Stimulated activated CD4-positive, alpha-beta T cell treated with anti-CD3 and anti-CD28 coated beads, Interleukin-4, amount 100 ng/mL, for 4 hours (primary cell): ENCODE data around the gene HYAL1.
"Not testable (repeated sequence)": the region's sequence is repeated elsewhere in the genome, so short reads cannot be mapped to it uniquely, and the experiment has no call there.

Experiments
- DNase-seq, 2 experiments: peaks; one replicate each; pipeline ENCODE4 v3.0.0-alpha.2; 2020

Gene HYAL1

DNA sequence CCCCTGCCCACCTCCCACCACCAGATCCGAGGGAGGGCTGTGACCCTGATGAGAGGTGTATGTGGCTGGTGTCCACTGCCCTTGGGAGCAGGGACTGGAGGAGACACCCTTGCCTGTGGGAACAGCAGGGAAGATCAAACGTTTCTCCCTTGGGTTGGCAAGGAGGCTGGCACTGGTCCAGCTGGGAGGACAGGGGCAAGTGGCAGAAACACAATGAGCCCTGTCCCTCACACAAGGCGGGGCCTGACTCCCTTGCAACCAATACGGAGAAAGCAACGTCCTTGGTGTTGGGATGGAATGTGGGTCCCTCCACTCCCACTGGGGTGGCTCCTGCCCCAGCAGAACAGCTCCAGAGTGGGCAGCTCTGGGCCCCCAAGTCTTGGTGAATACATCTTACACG, 13.9 kb upstream of the HYAL1 start:
- DNase-seq: no peak

DNA sequence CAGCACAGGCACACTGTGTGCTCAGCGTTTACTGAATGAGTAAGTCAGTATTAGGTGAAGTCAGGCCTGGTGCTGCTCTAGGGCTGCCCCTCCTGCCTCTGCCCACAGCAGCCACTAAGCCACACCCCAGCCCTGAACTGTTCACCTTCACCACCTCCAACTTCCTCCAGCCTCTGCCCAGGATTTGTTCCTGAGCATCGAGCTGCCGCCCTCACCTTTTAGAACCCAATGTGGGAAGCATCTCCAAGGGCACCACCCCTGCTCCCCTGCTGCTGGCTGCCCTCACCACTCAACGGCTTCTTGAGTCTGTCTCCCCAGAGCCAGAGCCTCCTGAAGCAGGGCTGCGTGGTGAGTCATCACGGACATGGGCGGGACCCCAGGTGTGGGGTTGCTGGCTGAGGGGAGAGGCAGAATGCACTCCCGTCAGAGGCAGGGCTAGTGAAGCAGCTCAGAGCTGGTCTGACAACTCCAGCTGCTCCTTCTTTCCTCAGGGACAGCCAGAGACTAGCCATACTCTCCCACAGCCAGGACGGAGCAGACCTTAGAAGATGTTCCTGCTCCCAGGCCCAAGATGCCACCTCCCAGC, 13.4 kb upstream of the HYAL1 start:
- peak; percentile 42 to 64 for DNase-seq

DNA sequence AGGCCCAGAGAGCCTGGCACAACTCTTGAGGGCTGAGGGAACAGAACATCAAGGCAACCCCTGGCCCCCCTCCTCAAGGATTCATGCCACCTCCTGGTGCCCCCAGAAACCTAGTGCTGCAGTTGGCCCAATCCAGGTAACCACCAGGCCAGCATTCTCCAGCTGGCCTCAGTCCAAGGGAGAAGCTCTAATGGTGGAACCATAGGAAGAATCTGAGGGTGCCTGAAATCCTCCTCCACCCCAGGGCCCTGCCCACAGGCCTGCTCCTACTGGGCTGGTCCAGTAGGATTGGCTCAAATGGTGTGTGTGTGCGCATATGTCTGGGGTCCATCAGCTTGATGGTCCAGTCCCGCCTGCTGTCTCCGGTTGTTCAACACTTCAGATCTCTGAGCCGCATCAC, 11.4 kb upstream of the HYAL1 start:
- no peak for DNase-seq

DNA sequence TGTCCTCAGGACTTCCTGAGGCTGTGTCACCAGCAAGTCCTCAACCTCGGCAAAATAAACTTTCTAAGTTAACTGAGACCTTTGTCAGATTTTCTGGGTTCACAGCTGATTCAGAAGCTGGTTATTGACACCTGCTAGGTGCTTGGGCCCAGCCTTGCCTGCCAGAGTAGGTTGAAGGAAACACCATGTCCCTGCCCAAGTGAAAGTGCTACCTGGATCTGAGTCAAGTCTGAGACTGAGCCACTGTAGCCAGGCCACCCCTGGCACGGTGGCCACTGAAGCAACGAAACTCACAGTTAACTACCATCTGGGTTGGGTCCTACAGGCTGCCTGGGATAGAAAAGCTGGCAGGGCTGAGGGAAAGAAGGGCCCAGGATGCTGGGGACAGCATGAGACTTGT, 11.0 kb upstream of the HYAL1 start:
- no peak for DNase-seq

DNA sequence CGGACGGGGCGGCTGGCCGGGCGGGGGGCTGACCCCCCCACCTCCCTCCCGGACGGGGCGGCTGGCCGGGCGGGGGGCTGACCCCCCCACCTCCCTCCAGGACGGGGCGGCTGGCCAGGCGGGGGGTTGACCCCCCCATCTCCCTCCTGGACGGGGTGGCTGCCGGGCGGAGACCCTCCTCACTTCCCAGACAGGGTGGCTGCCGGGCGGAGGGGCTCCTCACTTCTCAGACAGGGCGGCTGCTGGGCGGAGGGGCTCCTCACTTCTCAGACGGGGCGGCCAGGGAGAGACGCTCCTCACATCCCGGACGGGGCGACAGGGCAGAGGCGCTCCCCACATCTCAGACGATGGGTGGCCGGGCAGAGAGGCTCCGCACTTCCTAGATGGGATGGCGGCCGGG, 8.7 kb upstream of the HYAL1 start:
- DNase-seq: not testable (repeated sequence)

DNA sequence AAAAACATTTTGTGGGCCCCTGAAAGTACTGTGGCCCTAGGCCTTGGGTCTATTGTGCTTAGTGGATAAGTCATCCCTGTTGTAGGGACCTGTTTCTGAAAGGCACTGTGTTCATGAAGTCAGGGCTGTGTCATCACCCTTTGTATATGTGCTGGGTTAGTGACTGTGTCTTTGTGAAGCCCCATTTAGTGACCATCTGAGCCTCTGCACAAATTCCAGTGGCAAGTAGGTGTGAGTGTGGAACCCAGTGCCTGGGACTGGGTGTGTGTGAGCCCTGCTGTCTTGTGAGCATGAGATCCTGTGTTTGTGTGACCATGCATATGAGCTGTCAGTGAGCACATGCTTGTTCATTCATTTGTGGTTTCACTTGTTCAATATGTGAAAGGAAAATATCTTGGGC, 1.2 kb upstream of the HYAL1 start:
- DNase-seq: no peak

DNA sequence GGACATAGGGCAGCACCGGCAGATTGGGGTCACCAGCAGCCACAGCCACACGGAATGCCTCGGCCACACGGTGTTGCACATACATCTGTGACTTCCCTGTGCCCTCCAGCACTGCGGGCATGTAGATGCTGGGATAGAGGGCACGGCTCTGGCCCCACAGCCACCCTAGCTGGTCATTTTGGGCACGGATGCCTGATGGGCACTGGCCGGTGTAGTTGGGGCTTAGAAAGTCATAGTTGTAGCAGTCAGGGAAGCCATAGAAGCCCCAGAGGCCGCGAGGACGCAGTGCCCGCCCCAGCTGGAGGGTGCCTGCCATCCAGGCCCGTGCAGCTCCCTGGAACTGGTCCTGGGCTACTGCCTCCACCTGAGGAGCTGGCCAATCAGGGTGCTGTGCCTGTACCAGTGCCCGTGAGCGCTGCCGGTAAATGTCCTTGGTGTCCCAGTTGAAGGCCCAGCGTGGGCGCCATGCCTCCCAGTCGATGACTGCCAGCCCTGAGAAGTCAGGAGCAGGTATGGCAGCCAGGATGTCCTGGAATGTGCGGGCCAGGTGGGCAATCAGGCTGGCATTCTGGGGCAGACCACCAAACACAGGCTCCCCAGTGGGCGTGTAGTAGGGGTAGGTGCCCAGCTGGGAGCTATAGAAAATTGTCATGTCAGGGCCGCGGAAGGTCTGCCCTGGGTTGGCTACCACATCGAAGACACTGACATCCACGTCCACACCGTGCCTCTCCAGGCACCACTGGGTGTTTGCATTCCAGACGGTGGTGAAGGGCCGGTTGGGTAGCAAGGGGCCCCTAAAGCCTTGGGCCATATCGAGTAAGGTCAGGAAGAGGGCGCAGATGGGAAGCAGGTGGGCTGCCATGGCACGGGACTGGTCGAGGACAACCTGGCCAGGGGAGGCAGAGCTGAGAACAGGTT, 1.0 kb downstream of the HYAL1 start:
- no peak for DNase-seq

DNA sequence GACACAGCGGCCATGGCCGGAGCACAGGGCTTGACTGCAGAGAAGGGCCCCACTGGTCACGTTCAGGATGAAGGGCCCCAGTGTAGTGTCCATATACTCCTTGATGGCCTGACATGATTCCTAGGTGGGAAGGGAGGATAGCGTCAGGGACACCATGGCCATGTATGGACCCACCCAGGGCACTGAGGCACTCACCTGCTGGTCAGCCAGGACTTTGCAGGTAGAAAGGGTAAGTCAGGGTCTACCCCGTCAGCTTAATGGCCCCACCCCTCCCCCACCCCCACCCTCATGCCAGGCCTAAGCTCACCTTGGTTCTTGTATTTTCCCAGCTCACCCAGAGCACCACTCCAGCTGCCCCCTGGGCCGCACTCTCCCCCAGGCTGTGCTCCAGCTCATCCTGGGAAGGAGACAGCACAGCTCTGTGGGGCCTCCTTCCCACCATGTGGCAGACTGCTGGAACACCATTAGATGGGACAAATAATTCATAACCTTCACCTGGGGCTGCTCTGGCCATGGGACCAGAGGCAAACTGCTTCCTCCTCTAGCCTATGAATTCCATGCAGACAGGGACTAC, 2.6 kb downstream of the HYAL1 start:
- no peak for DNase-seq

DNA sequence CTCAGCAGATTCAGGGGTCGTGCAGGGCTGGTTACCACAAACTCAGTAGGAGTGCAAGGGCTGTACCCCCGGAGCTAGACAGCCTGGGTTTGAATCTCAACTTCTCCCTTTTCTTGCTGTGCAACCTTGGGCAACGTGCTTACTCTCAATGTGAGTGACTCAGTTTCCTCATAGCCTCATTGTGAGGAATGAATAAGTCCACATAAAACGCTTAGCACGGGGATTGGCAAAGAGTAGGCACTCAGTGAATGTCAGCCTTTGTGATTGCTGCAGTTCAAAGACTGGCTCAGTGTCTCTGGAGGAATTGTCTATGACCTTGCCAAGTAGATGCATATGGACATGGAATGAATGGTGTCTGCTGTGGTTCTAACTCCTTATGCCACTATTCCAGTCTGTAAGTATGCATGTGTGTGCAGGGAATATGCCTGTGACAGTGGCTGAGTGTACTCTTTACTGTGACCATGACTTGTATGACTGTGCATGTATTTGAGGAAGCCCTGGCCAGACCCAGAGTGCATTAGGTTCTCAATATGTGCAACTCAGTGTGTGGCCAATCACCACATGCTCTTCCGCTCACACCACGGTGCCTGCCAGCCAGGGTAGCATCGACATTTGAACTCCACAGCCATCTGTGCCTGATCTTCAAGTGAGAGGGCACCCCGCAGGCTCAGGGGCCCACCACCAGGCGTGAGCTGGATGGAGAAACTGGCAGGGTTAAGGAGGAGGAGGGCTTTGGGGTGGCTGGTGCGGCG, 3.3 kb downstream of the HYAL1 start:
- DNase-seq: no peak

DNA sequence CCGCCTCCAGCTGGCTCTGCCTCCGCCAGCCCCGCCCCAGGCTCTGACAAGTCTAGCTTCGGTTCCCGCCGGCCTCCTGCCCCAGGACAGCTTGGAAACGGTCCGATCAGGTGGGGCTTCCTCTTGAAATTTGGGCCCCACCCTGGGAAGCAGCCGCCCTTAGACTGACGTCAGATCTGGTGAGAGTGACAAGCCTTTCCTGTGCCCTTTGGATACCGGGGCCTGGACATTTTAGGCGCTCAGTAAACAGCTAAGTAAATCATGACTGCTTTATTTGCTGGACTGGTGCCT, 3.8 kb downstream of the HYAL1 start:
- DNase-seq: no peak

DNA sequence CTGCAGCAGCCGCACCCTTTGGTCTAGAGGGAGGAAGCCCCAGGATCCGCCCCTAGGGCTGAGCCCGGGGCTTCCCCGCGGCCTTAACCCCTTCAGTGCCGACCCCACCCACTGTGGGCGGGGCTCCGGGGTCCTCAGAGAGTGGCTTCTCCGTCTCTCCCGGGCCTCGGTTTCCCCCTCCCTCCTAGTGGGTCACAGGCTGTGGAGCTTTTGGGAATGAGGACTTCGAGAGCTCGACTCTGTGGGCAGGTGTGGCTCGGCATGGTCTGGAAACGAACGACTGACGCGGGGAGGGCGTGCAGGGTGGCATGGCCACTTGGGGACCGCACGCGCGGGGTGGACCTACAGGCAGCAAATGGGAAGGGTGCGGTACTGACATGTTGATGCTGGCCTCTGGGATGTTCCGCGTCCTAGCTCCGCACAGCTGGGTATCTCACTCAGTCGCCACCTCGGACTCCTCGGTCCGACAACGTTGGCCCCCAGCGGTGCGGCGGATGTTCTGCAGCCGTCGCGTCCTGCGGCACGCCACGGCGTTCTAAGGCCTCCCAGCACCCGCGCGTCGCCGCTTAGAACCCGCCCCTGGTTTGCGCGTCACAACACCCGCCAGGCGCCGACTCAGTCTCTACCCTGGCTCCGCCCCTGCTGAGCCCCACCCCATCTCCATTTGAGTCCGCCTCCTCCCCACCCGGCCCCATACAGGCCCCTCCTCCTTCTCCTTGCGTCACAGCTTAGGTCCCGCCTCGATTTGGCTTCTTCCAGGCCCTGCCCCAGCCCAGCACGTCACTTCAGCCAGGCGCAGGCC, 4.3 kb downstream of the HYAL1 start, which contains the start of the genes HYAL3 and NAA80:
Gene HYAL3, minus strand, starts transcription at position 570 of the 802 bp plus-strand sequence. CDS start 3,803 bp downstream, outside the sequence.
Gene NAA80, minus strand, starts transcription at position 570 of the 802 bp plus-strand sequence. CDS start 1,942 bp downstream, outside the sequence.
- DNase-seq: peak; percentile 97 to 99

DNA sequence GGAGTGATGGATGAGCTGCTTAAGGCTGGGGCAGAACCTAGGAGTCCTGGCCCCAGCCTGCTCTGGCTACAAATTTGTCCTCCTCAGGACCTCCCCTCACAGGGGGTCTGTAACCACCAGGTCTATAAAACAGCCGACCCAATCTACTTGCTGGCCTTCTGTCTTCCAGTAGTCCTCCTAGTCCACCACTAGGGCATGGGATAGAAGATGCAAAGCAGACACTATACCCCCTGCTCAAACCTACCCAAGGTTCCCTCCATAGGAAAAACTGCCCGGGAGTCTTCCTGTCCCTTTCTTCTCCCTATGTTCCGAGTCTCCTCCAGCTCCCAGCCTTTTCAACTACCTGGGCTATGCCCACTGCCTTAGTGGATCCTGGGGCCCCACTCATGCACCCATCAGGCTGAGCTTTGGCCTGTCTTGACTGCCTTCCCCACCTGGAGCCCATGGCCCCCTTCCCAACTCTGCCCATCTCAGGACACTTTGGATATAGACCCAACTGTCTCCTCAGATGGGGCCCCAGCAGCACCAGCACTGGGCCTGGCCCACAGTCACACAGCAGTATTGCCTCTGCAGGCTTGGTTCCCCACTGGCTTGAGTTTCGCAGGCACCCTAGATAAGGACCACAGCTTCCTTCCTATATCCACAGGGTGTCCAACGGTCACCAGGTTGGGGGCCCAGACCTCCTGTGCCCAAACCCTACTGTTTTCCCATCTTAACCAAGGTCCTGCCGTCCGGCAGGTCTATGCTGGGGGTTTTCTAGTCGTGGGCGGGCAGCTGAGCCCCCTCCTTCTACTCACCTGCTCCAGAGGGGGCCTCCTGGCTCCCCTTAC, 5.3 kb downstream of the HYAL1 start:
- DNase-seq: no peak

DNA sequence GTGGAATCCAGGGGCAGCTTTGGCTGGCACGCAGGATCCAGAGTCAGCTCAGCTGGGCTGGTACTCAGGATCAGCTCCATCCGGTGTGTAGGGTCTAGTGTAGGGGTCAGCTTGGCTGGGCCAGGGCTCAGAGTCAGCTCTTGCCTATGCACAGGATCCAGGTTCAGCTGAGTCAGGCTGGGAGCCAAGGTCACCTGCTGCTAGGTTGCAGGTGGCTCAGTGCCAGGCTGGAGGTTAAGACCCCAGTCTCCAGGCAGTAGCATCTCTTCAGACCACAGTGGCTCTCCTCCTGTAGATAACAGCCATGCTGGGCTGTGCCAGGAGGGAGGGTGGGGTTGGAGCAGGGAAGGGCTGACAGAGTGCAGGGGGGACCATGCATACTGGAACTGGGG, 6.0 kb downstream of the HYAL1 start:
- DNase-seq: no peak

DNA sequence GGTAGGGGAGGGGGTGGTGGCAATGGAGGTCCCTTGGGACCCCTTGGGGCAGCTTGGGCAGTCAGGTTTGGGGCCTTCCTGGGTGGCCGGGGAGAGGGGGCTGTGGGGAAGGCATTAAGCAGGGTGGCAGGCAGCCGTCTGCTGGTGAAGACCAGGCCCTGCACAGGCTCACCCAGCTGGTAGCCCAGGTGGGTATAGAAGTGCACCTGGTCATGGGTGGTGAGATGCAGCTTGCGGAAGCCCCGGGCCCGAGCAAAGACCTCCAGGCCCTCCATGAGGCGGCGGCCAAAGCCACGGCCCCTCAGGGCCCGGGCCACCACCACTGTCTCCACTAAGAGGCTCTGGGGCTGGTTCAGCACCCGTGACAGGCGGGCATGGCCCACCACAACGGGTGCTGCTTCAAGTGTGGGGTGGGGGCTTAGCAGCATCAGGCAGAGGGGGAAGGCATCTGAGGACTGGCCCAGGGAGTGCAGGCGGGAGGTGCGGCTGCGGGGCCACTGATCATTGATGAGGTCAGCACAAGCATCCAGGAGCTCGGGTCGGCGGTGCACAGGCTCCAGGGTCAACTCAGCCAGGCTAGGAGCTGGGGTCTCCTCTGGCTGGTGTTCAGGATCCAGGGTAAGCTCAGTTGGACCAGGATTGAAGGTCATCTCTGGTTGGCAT, 6.5 kb downstream of the HYAL1 start:
- DNase-seq: no peak

DNA sequence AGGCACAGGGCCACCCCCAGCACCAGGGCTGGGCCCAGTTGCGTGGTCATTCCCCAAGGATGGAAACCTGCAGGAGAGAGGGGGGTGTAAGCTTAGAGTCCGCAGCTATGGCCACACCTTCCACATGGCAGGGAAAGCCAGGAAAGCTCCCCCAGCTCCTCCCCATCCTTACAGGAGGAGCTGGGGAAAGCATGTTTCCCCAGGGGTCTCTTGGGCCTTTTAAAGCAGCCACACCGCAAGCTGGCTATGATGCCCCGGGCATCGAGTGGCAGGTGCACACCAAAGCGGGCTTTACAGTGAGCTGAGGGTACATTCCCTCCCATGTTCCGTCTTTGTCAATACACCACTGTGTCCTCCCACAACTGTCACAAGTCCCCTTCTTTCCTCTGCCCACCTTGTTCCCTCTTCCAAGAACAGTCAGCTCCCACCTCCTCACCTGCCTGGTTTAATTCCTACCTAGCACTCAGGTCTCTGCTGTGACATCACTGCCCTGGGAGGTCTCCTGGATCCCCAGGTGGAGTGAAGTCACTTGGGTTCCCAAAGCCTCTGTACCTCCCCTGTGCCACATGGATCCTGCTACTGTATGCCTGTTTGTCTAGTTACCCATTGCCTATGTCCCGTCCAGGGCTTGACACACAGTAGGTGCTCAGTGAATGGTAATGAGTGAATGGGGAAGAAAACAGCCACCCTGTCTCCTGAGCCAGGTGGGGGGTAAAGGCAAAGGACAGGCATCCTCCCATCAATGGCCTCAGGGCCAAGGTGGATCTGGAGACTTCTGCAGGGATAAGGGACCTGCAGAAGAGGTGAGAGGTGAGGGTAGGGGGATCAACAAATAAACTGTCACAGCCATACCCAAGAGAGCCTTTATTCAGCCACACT, 7.6 kb downstream of the HYAL1 start:
- no peak for DNase-seq

DNA sequence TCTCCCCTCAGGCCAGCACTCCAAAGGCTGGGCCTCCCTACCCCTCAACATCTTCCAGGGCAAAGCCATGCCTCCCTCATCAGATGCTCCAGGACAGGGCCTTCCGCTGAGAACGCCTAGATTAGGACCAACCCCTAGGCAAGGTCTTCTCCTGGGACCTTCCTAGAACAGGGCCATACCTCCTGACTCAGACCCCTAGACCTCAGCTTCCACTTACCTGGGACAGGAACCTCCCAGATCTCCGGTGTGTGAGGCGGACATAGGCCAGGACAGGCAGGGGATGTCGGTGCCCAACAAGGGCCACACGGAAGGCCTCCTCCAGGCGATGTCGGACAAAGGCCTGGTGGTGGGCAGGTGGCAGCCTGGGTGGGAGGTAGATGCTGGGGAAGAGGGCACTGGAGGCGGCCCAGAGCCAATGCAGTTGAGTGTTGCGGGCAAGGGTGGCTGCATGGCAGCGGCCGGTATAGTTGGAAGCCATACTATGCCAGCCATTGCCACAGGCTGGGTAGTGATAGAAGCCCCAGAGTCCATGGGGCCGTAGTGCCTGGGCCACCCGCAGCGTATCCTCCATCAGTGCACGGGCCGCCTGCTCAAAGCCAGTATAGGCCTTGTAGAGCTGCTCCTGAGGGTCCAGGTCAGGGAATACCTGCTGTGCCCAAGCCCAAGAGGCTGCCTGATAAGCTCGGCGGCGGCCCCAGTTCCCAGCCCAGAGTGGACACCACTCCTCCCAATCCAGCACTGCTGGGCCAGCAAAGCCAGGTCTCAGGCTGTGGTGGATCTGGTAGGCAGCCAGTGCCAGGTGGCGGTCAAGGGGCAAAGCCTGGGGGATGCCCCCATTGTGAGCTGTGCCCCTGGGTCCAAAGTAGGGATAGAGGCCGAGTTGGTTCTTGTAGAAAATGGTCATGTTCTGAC, 8.6 kb downstream of the HYAL1 start:
- DNase-seq: no peak

DNA sequence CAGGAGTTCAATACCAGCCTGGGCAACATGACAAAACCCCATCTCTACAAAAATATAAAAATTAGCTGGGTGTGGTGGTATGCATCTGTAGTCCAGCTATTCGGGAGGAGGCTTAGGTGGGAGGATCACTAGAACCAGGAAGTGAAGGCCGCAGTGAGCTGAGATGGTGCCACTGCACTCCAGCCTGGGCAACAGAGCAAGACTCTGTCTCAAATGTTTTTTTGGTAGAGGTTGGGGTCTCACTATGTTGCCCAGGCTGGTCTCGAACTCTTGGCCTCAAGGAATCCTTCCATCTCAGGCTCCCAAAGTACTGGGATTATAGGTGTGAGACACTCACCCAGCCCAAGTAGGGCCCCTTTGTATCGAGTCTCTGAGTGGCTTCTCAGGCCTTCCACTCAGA, 9.3 kb downstream of the HYAL1 start:
- no peak for DNase-seq

DNA sequence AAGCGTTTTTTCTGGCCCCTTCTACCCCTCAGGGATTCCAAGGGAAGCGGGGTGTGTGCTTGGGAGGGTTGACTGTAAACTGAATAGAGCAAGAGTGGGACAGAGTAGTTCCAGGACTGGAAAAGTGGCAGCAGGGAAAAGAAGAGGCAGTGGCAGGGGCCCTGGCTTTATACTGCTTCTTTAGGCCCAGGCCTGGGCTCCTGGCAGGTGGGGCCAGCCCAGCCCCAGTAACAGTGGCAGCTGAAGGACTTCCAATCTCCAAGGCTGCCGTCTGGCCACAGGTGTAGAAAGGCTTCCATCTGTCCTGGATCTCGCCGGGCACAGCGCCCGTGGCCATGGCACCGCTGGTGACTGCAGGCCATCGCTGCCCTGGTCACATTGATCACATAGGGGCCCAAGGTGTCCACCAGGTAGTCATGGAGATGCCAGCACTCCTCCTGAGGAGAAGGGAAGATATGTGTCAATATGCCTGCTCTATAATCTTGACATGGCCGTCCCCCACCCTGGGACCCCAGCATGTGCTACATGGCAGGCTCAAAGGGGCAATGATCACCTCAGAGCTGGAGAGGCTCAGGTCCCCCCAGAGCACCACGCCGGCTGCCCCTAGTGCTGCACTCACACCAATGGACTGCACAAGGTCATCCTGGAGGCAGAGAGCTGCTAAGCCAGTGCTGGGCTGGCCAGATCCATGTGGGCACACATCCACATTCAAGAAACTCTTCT, 10.1 kb downstream of the HYAL1 start:
- DNase-seq: no peak
